Ammon's horn (tissue), 1 donor: ENCODE data around the gene ARL8A.
"Not testable (repeated sequence)": the region's sequence is repeated elsewhere in the genome, so short reads cannot be mapped to it uniquely, and the experiment has no call there.

Source experiments
- DNase-seq: peaks from one replicate; pipeline ENCODE4 v3.0.0-alpha.2; 2016; ENCODE audit warnings: low spot score

ARL8A gene

GRCh38 chr1:202158810-202159533, 14.4 kb upstream of the ARL8A start:
- no peak for DNase-seq

- no peak for DNase-seq
Measured at GRCh38 chr1:202157945-202158344, 13.4 kb upstream of the ARL8A start.

GRCh38 chr1:202156590-202156989, 12.1 kb upstream of the ARL8A start:
- DNase-seq = no peak

- DNase-seq = peak; percentile 35
Measured at GRCh38 chr1:202155478-202156021, 11.0 kb upstream of the ARL8A start.

GRCh38 chr1:202154766-202155477, 10.4 kb upstream of the ARL8A start:
- DNase-seq = peak; percentile 75

- no peak for DNase-seq
Measured at GRCh38 chr1:202154148-202154765, 9.7 kb upstream of the ARL8A start.

GRCh38 chr1:202153284-202153683, 8.7 kb upstream of the ARL8A start:
- DNase-seq = no peak

- no peak for DNase-seq
Measured at GRCh38 chr1:202152399-202152798, 7.9 kb upstream of the ARL8A start.

GRCh38 chr1:202151045-202151444, 6.5 kb upstream of the ARL8A start:
- DNase-seq = no peak

- DNase-seq = no peak
Measured at GRCh38 chr1:202150602-202151001, 6.1 kb upstream of the ARL8A start.

- no peak for DNase-seq
Measured at GRCh38 chr1:202150187-202150586, 5.7 kb upstream of the ARL8A start.

GRCh38 chr1:202149566-202149965, 5.0 kb upstream of the ARL8A start:
- no peak for DNase-seq

- no peak for DNase-seq
Measured at GRCh38 chr1:202148391-202148790, 3.9 kb upstream of the ARL8A start.

- DNase-seq = no peak
Measured at GRCh38 chr1:202146993-202147392, 2.5 kb upstream of the ARL8A start.

- DNase-seq = no peak
Measured at GRCh38 chr1:202146279-202146678, 1.7 kb upstream of the ARL8A start.

- not testable (repeated sequence) for DNase-seq
Measured at GRCh38 chr1:202145744-202146140, 1.2 kb upstream of the ARL8A start.

- no peak for DNase-seq
Measured at GRCh38 chr1:202145068-202145743, 669 bp upstream of the ARL8A start.

GRCh38 chr1:202143768-202144401, 652 bp downstream of the ARL8A start:
- no peak for DNase-seq

- DNase-seq = peak; percentile 60
Measured at GRCh38 chr1:202143011-202143767, 1.3 kb downstream of the ARL8A start.

GRCh38 chr1:202141468-202141867, 3.1 kb downstream of the ARL8A start:
- not testable (repeated sequence) for DNase-seq

- no peak for DNase-seq
Measured at GRCh38 chr1:202140833-202141232, 3.7 kb downstream of the ARL8A start.
